Fibroblast of skin of scalp (primary cell): ENCODE measurements around the gene PROZ.
A peak's percentile ranks its signal among the peaks of the same experiment; 100 is the strongest.

Source experiments
- DNase-seq: peaks from one replicate; pipeline ENCODE4 v3.0.0-alpha.2; 2013

The PROZ gene

DNA sequence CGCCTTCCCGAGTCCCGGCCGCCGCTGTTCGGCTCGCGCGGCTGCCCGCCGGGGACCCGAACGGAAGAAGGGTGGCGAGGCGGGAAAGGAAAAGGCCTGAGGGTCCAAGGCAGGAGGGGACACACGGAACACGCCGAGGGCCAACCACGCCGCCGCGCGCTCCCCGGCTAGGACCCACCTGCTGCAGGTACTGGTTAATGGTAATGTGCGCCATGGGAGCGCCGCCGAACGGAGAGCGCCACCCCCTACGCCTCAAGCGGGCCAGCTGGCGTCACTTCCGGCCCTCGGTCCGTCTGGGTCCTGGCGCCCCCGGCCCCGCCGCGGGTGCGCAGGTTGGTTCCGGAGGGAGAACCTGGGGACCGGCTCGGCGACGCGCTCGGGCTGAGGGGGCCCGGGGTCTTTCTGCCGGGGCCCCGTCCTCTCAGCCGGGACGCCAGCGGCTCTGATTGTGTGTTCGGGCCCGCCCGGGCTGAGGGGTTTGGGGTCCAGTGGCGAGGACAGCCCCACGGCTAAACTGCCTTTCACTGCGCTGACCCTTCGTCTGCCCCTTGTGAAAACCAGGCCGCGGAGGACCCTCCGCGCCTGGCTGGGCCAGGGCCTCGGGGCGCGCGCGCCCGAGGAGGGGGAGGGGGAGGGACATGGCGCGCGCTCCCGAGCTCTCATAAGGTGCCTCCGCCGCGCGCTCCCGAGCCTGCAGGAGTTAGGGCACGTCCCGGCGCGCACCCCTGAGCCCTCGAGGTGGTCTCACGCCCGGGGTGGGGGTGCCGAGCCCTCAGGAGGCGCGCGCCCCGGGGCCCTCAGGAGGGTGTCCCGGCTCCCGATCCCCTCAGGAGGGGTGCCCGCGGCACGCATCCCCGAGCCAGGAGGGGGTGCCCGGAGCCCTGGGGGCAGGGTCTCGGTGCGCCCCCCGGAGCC, 50.2 kb downstream of the PROZ start, which contains the start of gene PCID2:
Gene PCID2, minus strand, starts transcription at position 249 of the 915 bp plus-strand sequence. Its CDS starts 35 bp downstream, at position 214.
- DNase-seq = peak; percentile 91

DNA sequence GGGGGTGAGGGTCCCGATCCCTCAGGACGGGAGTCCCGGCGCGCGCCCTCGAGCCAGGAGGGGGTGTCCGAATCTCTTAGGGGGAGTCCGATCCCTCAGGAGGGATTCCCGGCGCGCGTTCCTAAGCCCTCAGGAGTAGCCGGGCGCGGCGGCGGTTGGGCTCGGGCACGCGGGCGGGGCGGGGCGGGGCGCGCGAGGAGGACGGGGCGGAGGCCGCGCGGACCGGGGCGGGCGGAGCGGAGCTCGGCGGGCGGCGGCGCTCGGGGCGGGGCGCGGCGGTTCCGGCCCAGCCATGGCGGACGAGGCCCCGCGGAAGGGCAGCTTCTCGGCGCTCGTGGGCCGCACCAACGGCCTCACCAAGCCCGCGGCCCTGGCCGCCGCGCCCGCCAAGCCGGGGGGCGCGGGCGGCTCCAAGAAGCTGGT, 50.9 kb downstream of the PROZ start, which contains the start of gene CUL4A:
Gene CUL4A, plus strand, starts transcription at position 278 of the 423 bp plus-strand sequence. Its CDS starts 15 bp downstream, at position 293.
- DNase-seq = peak; percentile 87

DNA sequence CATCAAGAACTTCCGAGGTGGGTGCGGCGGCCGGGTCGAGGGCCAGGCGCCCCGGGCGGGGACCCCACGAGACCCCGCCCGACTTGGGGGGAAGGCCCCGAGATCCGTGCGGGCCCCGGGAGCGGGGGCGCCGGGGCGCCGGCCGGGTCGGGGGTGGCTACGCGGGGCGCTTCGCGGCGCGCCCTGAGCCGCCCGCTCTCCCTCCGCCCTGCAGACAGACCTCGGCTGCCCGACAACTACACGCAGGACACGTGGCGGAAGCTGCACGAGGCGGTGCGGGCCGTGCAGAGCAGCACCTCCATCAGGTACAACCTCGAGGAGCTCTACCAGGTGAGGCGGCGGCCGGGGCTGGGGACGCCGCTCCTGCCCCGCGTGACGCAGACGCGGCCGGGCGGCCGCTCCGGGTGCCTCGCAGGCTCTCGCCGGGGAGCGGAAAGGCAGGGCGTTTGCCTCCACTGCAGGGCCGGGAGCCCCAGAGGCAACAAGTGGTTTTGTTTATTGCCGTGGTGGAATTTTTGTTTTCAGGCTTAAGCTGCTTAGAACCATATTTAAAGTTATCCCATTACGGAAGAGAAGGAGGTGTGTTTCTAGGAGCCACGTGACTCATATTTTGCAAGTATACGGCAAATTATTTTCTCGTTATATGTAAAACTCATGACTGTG, 51.4 kb downstream of the PROZ start:
- DNase-seq = peak; percentile 51

DNA sequence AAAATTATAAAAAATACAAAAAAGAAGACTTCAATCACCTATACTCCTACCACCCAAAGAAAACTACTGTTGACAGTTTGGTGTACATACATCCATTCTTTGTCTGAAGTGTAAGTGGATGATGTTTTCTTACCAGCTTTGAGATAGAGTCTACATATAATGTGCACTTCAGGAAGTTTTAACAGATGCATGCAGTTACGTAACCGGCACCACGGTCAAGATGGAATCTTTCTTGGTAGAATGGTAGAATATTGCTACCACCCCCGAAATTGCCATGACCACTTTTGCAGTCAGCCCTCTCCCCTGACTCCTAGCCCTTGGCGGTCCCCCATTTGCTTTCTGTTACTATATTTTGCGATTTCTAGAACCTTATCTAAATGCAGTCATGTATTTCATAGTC, 52.4 kb downstream of the PROZ start:
- no peak for DNase-seq

DNA sequence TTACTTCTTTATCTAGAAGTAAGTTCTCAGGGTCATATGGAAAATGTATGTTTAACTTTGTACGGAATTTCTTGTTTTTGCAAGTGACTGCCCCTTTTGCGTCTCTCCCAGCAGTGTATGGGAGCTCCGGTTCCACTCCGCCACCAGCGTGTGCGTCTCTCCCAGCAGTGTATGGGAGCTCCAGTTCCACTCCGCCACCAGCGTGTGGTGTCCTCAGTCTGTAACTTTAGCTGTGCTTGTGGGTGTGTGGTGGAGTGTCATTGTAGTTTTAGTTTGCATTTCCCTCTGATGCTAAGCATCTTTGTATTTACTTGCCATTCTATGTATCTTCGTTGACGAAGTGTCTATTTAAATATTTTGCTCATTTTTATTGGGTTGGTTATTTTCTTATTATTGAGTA, 53.3 kb downstream of the PROZ start:
- no peak for DNase-seq

DNA sequence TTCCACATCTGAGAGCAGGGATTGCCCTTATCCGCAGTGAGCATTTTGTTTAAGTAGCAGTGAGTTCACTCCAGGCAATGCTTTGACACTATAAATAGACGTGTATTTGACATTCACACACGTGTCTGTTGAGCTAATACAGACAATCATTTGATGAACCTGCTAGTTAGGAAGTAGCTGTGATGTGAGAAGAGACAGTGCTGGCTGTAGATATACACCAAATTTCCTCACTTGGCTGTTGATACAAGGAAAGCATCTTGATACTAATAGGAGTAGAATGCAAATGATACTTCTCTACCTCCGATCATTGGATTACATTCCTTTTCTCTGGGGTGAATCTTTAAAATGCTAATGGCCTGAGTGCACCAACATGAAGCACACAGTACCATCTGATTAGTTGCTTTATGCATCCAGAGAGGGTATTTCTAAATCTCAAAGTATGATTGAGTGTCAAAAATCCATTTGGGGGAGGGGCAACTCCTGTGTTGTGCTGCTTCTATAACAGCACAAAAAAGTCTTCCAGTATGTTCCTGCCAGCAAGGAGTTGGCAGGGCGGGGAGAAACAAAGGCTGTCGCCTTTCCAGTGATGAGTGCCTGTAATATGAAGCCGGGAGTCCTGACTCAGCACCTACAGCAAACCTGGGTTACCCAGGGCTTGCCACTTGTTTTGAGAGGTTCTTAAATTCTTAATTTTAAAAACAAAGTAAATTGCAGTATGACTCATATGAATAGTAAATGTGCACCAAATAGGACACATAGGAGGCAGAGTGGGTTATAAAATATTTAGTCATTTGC, 58.0 kb downstream of the PROZ start:
- DNase-seq = peak; percentile 49

DNA sequence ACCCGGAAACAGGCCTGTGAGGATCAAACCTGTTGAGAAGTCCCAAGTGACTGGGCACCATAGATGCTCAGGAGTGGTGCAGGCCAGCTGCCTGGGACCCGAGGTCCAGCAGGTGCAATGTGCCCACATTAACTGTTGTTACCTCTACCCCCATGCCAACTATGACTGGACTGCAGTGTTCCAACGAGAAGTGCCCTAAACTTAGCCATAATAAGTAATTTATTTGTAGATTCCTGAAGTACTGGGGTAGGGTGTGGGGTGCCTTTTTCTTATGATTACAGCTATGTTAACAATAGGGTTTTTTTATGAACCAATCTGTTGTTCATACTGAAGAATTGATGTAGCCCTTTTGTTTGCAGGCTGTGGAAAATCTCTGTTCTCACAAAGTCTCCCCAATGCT, 60.1 kb downstream of the PROZ start:
- no peak for DNase-seq

DNA sequence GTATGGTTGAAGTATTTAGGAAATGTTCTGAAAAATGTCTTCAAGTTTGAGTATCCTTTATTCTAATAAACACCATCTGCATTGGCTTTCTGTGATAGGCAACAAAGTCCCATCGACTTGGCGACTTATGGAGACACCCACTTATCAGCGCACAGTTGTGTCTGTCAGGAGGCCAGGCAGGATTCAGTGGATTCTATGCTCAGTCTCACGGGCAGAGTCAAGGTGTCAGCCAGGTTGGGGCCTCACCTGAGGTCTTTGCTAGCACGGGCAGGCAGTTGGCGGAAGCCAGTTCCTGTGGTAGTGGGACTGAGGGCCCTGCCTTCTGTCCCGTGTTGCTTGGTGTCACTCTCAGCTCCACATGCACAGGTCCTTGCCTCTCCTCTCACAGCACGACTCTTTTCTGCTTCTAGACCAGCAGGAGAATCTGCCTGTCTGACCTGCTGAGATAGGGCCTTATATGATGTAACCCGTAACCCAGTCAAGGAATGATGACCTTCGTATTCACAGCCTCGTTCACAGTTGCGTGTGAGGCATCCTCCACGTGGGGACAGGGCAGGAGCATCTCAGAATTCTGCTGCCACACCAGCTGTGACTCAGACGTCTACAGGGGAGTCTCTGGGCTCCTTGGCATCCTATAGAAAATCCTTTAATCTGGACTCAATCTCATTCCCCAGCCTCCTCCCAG, 61.0 kb downstream of the PROZ start:
- peak; percentile 23 for DNase-seq

DNA sequence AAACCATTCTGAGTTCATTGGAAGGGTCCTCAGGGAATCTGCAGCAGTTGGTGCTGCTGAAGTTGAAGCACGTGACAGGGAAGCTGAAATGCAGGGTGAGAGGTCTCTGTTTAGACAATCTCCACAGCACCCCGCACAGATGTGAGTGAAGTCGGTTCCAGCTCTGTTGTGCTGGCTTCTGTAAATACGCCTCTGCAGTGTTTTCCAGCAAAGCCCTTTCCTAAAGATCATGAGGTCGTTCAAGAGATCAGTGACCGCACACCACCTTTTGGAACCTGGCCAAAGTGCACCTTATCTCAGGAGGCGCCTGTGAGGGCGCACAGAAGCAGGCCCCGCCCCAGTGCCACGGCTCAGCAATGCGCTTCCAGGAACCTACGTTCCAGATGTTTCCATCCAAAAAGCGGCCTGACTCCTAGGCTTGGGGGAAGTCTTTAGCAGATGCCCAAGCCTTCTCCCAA, 61.7 kb downstream of the PROZ start:
- no peak for DNase-seq

DNA sequence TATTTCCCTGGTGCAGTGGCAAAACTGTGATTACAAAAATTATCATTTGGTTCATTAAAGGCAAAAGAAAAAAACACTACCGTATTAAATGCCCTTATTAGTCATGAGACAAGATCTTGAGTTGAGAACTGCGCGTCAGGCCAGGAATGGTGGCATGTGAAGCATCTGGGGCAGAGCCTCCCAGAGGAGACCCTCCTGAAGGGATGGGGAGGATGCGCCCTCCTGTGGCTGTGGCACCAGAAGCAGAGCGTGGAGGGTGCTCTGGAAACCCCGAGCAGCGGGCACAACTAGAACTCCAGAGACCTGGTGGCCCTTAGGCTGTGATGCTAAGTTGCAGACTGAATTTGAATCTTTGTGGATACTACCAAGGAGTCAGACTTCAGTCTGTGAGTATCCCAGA, 62.4 kb downstream of the PROZ start:
- DNase-seq = peak; percentile 46
